B cell (primary cell): ENCODE measurements around the gene FTO. TPM values are rescaled to one million over a fixed set of nuclear protein-coding genes. Genes with fewer than 3 reads are reported as not detected.

ENCODE experiments used
- ATAC-seq: fragments of 200-7000 bp; cut with Tn5 transposase; one replicate; pipeline ENCODE4 v1.10.0; 2021; ENCODE audit warnings: low read depth, mild to moderate bottlenecking, moderate number of reproducible peaks, moderate library complexity
- CTCF ChIA-PET: fragments of 350-600 bp; sonication (Branson Sonifier 250); formaldehyde crosslinking; loops from one replicate; lab custom pipeline; 2021; ENCODE audit warnings: antibody characterized with exemption, inconsistent platforms; lab: Charles Lee
- POLR2A ChIA-PET: fragments of 350-600 bp; sonication (Branson Sonifier 250); formaldehyde crosslinking; loops from one replicate; lab custom pipeline; 2021; ENCODE audit warnings: antibody characterized with exemption; lab: Charles Lee
- DNase-seq: peaks from one replicate; pipeline ENCODE4 v3.0.0; 2013
- H2AFZ ChIP-seq: 2 replicates; pipeline ENCODE4 v1.6.1; 2012; ENCODE audit warnings: mild to moderate bottlenecking, low read depth, low read length; ENCODE audit not compliant: insufficient read depth, poor library complexity, severe bottlenecking
- H3K27ac ChIP-seq, 2 donors: 1 replicate in 1 of 2; 2 replicates in 1 of 2; pipeline ENCODE4 v1.5.1; 2012 to 2013; ENCODE audit warnings: low read length in 2 of 2, mild to moderate bottlenecking in 2 of 2, moderate library complexity in 1 of 2
- H3K27me3 ChIP-seq, 4 experiments: fragments of 200-600 bp in 1 of 4; sonication (generic) in 1 of 4; replicated peaks in 1 of 4; 1 replicate in 2 of 4; 2 replicates in 2 of 4; pipeline versions ENCODE4 v1.6.1 to v1.7.0; 2013 to 2016; ENCODE audit warnings: low read length in 3 of 4, mild to moderate bottlenecking in 2 of 4, mixed read lengths in 1 of 4, moderate library complexity in 1 of 4; ENCODE audit not compliant: insufficient read depth in 4 of 4, control insufficient read depth in 3 of 4; ENCODE audit errors: control extremely low read depth in 1 of 4
- H3K36me3 ChIP-seq, 2 experiments: replicated peaks in 1 of 2; 1 replicate in 1 of 2; 2 replicates in 1 of 2; pipeline versions ENCODE4 v1.6.1 to v1.7.1; 2013; ENCODE audit warnings: low read length in 1 of 2; ENCODE audit not compliant: insufficient read depth in 2 of 2, control insufficient read depth in 1 of 2; ENCODE audit errors: control extremely low read depth in 1 of 2, extremely low read depth in 1 of 2
- H3K4me1 ChIP-seq, 2 donors: fragments of 200-600 bp in 1 of 2; sonication (generic) in 1 of 2; 1 replicate in 1 of 2; 2 replicates in 1 of 2; pipeline versions ENCODE4 v1.5.1 to v1.6.1; 2013 to 2017; ENCODE audit warnings: low read length in 2 of 2; ENCODE audit not compliant: control insufficient read depth in 2 of 2, insufficient read depth in 2 of 2
- H3K4me2 ChIP-seq: replicated peaks from 2 replicates; pipeline ENCODE3; 2012; ENCODE audit warnings: mild to moderate bottlenecking, low read depth, low read length; ENCODE audit not compliant: poor library complexity, severe bottlenecking
- H3K4me3 ChIP-seq, 5 experiments: fragments of 200-600 bp in 1 of 5; sonication (generic) in 1 of 5; 1 replicate in 3 of 5; 2 replicates in 2 of 5; pipeline versions ENCODE4 v1.5.1 to v1.7.0; 2011 to 2016; ENCODE audit warnings: low read length in 4 of 5, mild to moderate bottlenecking in 4 of 5, low read depth in 2 of 5, control low read depth in 1 of 5, moderate library complexity in 1 of 5; ENCODE audit not compliant: insufficient read depth in 1 of 5; ENCODE audit errors: control extremely low read depth in 1 of 5, extremely low read depth in 1 of 5
- H3K79me2 ChIP-seq: fragments of 200-600 bp; sonication (generic); one replicate; pipeline ENCODE4 v1.6.0; 2016; ENCODE audit warnings: low read length; ENCODE audit not compliant: control insufficient read depth, insufficient read depth
- H3K9ac ChIP-seq: fragments of 200-600 bp; sonication (generic); 2 replicates; pipeline ENCODE4 v1.6.1; 2017; ENCODE audit warnings: mild to moderate bottlenecking, low read length, moderate library complexity
- H3K9me3 ChIP-seq, 3 donors: one replicate each; pipeline versions ENCODE4 v1.6.1 to v1.7.1; 2013; ENCODE audit warnings: low read length in 2 of 3; ENCODE audit not compliant: control insufficient read depth in 2 of 3, insufficient read depth in 1 of 3; ENCODE audit errors: control extremely low read depth in 1 of 3
- H4K20me1 ChIP-seq: 2 replicates; pipeline ENCODE4 v1.6.0; 2012; ENCODE audit warnings: mild to moderate bottlenecking, low read length; ENCODE audit not compliant: insufficient read depth, control insufficient read depth, poor library complexity, severe bottlenecking
- H3K27ac Mint-ChIP-seq: one replicate; pipeline ENCODE4 v1.8.0; 2021; ENCODE audit warnings: mixed read lengths
- H3K27me3 Mint-ChIP-seq: one replicate; pipeline ENCODE4 v1.8.0; 2021; ENCODE audit warnings: mixed read lengths
- H3K4me1 Mint-ChIP-seq: one replicate; pipeline ENCODE4 v1.8.0; 2021; ENCODE audit warnings: mixed read lengths
- H3K4me3 Mint-ChIP-seq: one replicate; pipeline ENCODE4 v1.8.0; 2021; ENCODE audit warnings: mixed read lengths
- H3K9me3 Mint-ChIP-seq: one replicate; pipeline ENCODE4 v1.8.0; 2022; ENCODE audit warnings: mixed read lengths; ENCODE audit not compliant: insufficient read depth
- EZH2 ChIP-seq: IDR thresholded peaks from 2 replicates; pipeline ENCODE4 v1.6.1; 2012; ENCODE audit warnings: borderline replicate concordance, low read depth, mild to moderate bottlenecking, moderate library complexity, low read length; ENCODE audit not compliant: insufficient read depth, poor library complexity, severe bottlenecking
- WGBS: methylation state at CpG from one replicate; pipeline ENCODE4 v1.1.5; 2013; ENCODE audit warnings: missing lambda C conversion rate; ENCODE audit not compliant: insufficient coverage; 5-methylcytosine and 5-hydroxymethylcytosine counted together
- intact Hi-C: fragments of 100-400 bp; cut with micrococcal nuclease; formaldehyde crosslinking; loops from one replicate; pipeline ENCODE4 v1.10.0; 2022
- polyA plus RNA-seq: library from polyadenylated mRNA; depleted of rRNA; stranded (reverse); fragments of >200 nt; gene quantifications from 2 replicates; pipeline ENCODE4 v1.2.3, GENCODE V29; 2012
- total RNA-seq, 2 donors: library from RNA; stranded (reverse); fragments of 120-200 nt in 1 of 2; gene quantifications; 1 replicate in 1 of 2; 2 replicates in 1 of 2; pipeline versions ENCODE4 v1.2.3 to v1.2.4, GENCODE V29; 2013 to 2022
- TF ChIP-seq, protein P1 (sequence below): fragments of 200-600 bp; IDR thresholded peaks from one replicate; pipeline ENCODE4 v1.8.0; 2022; ENCODE audit warnings: antibody characterized with exemption, mild to moderate bottlenecking

Gene FTO
- total and polyA plus RNA-seq, 2 donors (not counting 1 experiment from before 2014, with no cell fraction given), result 26.5 to 68.5 TPM

DNA sequence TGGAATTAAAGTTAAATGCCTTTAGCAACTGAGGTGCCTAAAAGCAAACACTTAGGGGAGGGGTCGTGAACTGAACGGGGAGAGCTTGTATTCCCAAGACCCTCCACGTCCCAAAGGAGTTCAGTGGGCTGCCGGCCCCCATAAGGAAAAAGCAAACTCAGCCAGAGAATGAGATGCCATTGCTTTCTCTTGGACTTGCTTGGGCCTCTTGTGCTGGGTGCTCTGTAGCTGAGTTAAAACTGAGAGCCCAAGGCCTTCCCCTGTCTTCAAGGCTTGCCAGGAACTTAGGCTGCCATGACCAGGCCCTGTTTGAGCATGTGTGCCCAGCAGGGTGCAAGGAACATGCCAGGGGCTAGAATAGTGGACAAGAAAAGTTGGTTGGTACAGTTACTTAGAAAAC lies 382.8 kb downstream of the FTO start:
- H3K27ac Mint-ChIP-seq, result no peak overlapping the region
- no peak for DNase-seq

DNA sequence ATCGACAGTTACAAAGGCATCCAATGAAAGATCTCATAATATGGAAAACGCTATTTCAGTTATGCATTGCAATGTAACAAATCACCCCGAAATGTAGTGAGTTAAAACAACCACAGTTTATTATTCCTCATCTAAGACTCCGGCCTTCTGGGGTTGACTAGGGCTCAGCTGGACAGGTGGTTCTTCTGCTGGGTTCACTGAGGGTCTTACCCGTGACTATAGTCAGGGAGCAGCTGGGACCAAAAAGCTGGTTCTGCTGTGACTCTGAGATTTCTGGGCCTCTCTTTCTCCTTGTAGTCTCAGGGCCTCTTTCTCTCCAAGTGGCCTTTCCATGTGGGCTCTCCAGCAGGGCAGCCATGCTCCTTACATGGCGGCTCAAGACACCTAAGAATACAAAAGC lies 386.6 kb downstream of the FTO start:
- Histone ChIP-seq H3K4me2 (no peak overlapping the region), H3K27me3 (no peaks in the 10 kb centered on the region), H3K79me2 (no peaks in the 10 kb centered on the region), H2AFZ (no peak overlapping the region), H3K9me3 (peaks cover 0 to 14% (median 0%) of the 10 kb centered on the region in 3 donors), H4K20me1 (no peaks in the 10 kb centered on the region), H3K9ac (no peak overlapping the region), H3K4me3 (no peak overlapping the region), H3K27ac (no peak overlapping the region), H3K36me3 (no peaks in the 10 kb centered on the region), H3K4me1 (no peaks in the 10 kb centered on the region)
- ATAC-seq, result no peak
- Mint-ChIP-seq H3K4me3 (no peak overlapping the region), H3K9me3 (no peaks in the 10 kb centered on the region), H3K27me3 (no peaks in the 10 kb centered on the region), H3K4me1 (no peaks in the 10 kb centered on the region), H3K27ac (no peak overlapping the region)
- DNase-seq, result no peak
- WGBS, result 100% methylated on average over 4 of the region's 6 CpGs
- CTCF ChIA-PET, result no interaction called here
- intact Hi-C loops, result no loop called here
- POLR2A ChIA-PET, result no interaction called here
- no peak for TF ChIP-seq EZH2
- TF ChIP-seq, protein P1, sequence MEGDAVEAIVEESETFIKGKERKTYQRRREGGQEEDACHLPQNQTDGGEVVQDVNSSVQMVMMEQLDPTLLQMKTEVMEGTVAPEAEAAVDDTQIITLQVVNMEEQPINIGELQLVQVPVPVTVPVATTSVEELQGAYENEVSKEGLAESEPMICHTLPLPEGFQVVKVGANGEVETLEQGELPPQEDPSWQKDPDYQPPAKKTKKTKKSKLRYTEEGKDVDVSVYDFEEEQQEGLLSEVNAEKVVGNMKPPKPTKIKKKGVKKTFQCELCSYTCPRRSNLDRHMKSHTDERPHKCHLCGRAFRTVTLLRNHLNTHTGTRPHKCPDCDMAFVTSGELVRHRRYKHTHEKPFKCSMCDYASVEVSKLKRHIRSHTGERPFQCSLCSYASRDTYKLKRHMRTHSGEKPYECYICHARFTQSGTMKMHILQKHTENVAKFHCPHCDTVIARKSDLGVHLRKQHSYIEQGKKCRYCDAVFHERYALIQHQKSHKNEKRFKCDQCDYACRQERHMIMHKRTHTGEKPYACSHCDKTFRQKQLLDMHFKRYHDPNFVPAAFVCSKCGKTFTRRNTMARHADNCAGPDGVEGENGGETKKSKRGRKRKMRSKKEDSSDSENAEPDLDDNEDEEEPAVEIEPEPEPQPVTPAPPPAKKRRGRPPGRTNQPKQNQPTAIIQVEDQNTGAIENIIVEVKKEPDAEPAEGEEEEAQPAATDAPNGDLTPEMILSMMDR, result no peak

More for the DNA sequence above, 382.8 kb downstream of the FTO start:
- Histone ChIP-seq H4K20me1 (no peaks in the 10 kb centered on the region), H3K36me3 (no peaks in the 10 kb centered on the region), H3K4me1 (no peaks in the 10 kb centered on the region), H3K27ac (no peak overlapping the region), H3K27me3 (no peaks in the 10 kb centered on the region), H3K4me2 (no peak overlapping the region), H3K79me2 (no peaks in the 10 kb centered on the region), H2AFZ (no peak overlapping the region), H3K9ac (no peak overlapping the region), H3K9me3 (no peaks in the 10 kb centered on the region), H3K4me3 (no peak overlapping the region)
- TF ChIP-seq, protein P1, result no peak
- TF ChIP-seq EZH2, result no peak
- 100% methylated on average over 4 of the region's 4 CpGs for WGBS
- Mint-ChIP-seq H3K27me3 (no peaks in the 10 kb centered on the region), H3K4me1 (no peaks in the 10 kb centered on the region), H3K4me3 (no peak overlapping the region), H3K9me3 (no peaks in the 10 kb centered on the region)
- CTCF ChIA-PET, result no interaction called here
- no peak for ATAC-seq
- intact Hi-C loops, result no loop called here
- POLR2A ChIA-PET, result no interaction called here
